GM23248 (cell line): Measurements from ENCODE around the gene CACUL1. TPM values are rescaled to one million over a fixed set of nuclear protein-coding genes. Genes with fewer than 3 reads are reported as not detected.
"Not testable (repeated sequence)": the region's sequence is repeated elsewhere in the genome, so short reads cannot be mapped to it uniquely, and the experiment has no call there.

ENCODE experiments used
- DNase-seq: peaks from one replicate; pipeline ENCODE4 v3.0.0-alpha.2; 2015
- H2AFZ ChIP-seq: fragments of 200-600 bp; sonication (generic); 2 replicates; pipeline ENCODE4 v1.6.1; 2016; ENCODE audit warnings: antibody characterized with exemption
- H3F3A ChIP-seq: fragments of 200-600 bp; sonication (generic); 2 replicates; pipeline ENCODE4 v1.6.1; 2016; ENCODE audit warnings: mild to moderate bottlenecking, antibody characterized with exemption, mixed run types; ENCODE audit not compliant: insufficient read depth
- H3K27ac ChIP-seq: fragments of 200-600 bp; sonication (generic); 2 replicates; pipeline ENCODE4 v1.5.1; 2016; ENCODE audit warnings: mild to moderate bottlenecking
- H3K27me3 ChIP-seq: fragments of 200-600 bp; sonication (generic); replicated peaks from 2 replicates; pipeline ENCODE4 v1.6.1; 2016; ENCODE audit warnings: mild to moderate bottlenecking; ENCODE audit not compliant: insufficient read depth
- H3K36me3 ChIP-seq: fragments of 200-600 bp; sonication (generic); 2 replicates; pipeline ENCODE4 v1.6.1; 2016; ENCODE audit warnings: low read depth, mild to moderate bottlenecking
- H3K4me1 ChIP-seq: fragments of 200-600 bp; sonication (generic); 2 replicates; pipeline ENCODE4 v1.6.1; 2016; ENCODE audit warnings: mild to moderate bottlenecking; ENCODE audit not compliant: insufficient read depth
- H3K4me2 ChIP-seq: fragments of 200-600 bp; sonication (generic); one replicate; pipeline ENCODE4 v1.6.1; 2016; ENCODE audit warnings: mild to moderate bottlenecking; ENCODE audit not compliant: unreplicated experiment
- H3K4me3 ChIP-seq: fragments of 200-600 bp; sonication (generic); 2 replicates; pipeline ENCODE4 v1.5.1; 2016; ENCODE audit warnings: mild to moderate bottlenecking
- H3K79me2 ChIP-seq: fragments of 200-600 bp; sonication (generic); 2 replicates; pipeline ENCODE4 v1.6.1; 2016; ENCODE audit warnings: mild to moderate bottlenecking; ENCODE audit not compliant: insufficient read depth
- H3K9ac ChIP-seq: fragments of 200-600 bp; sonication (generic); 2 replicates; pipeline ENCODE4 v1.6.1; 2016; ENCODE audit warnings: mild to moderate bottlenecking
- H3K9me2 ChIP-seq: fragments of 200-600 bp; sonication (generic); 2 replicates; pipeline ENCODE4 v1.6.1; 2016; ENCODE audit warnings: mixed run types, mild to moderate bottlenecking, moderate library complexity; ENCODE audit not compliant: insufficient read depth
- H3K9me3 ChIP-seq: fragments of 200-600 bp; sonication (generic); one replicate; pipeline ENCODE4 v1.6.1; 2017; ENCODE audit warnings: low read depth
- H4K20me1 ChIP-seq: fragments of 200-600 bp; sonication (generic); 2 replicates; pipeline ENCODE4 v1.6.0; 2016; ENCODE audit not compliant: insufficient read depth
- EZH2 ChIP-seq: fragments of 200-600 bp; sonication (generic); IDR thresholded peaks from 2 replicates; pipeline ENCODE4 v1.6.1; 2018; ENCODE audit warnings: antibody characterized with exemption, mild to moderate bottlenecking; ENCODE audit not compliant: insufficient read depth, poor library complexity, severe bottlenecking
- EZH2phosphoT487 ChIP-seq: fragments of 200-600 bp; sonication (generic); IDR thresholded peaks from 2 replicates; pipeline ENCODE4 v1.6.1; 2018; ENCODE audit warnings: antibody characterized with exemption, moderate library complexity, mild to moderate bottlenecking, low read depth; ENCODE audit not compliant: insufficient read depth
- WGBS, 2 experiments: methylation state at CpG; one replicate each; pipeline ENCODE4 v1.1.6; 2015 to 2017; ENCODE audit warnings: low lambda C conversion rate in 2 of 2, low coverage in 1 of 2; ENCODE audit errors: missing lambda C conversion rate in 2 of 2; 5-methylcytosine and 5-hydroxymethylcytosine counted together
- in situ Hi-C: fragments of 300-500 bp; cut with MboI; formaldehyde crosslinking; loops from 2 replicates; pipeline ENCODE4 v1.15.0; 2020
- polyA plus RNA-seq: library from polyadenylated mRNA; unstranded; fragments of >200 nt; fragmentation: Nextera tagmentation; extraction: Ambion mirVana; gene quantifications from 2 replicates; pipeline ENCODE4 v1.2.1, GENCODE V29; 2016
- total RNA-seq: library from RNA; depleted of rRNA; stranded (reverse); fragments of >200 nt; shearing (Covaris generic); gene quantifications from 2 replicates; pipeline ENCODE4 v1.2.3, GENCODE V29; 2014

Gene CACUL1
- total and polyA plus RNA-seq, 2 experiments from 2014 or later, result 14.8 to 27.1 TPM

- TF ChIP-seq EZH2 (no peak), EZH2phosphoT487 (no peak)
- no peak overlapping the region for H3K9ac ChIP-seq
- no peak overlapping the region for H2AFZ ChIP-seq
- no peak overlapping the region for H3K4me3 ChIP-seq
- 60 to 62% methylated on average over 7 of the region's 7 CpGs for WGBS, 2 experiments
- no peak for DNase-seq
- no peaks in the 10 kb centered on the region for H3F3A ChIP-seq
- H3K27ac ChIP-seq, result no peak overlapping the region
- no peaks in the 10 kb centered on the region for H3K36me3 ChIP-seq
- in situ Hi-C loops, result no loop called here
- no peaks in the 10 kb centered on the region for H3K79me2 ChIP-seq
- peaks cover 4% of the 10 kb centered on the region; the same call in 1 of the 2 replicates for H3K4me1 ChIP-seq
- H3K9me3 ChIP-seq, result no peaks in the 10 kb centered on the region
- H3K27me3 ChIP-seq, result peaks cover 16% of the 10 kb centered on the region
- no peak overlapping the region for H3K4me2 ChIP-seq
- no peaks in the 10 kb centered on the region for H3K9me2 ChIP-seq
- H4K20me1 ChIP-seq, result no peaks in the 10 kb centered on the region
Measured at GRCh38 chr10:118790058-118790457, 35.3 kb upstream of the CACUL1 start.

DNA sequence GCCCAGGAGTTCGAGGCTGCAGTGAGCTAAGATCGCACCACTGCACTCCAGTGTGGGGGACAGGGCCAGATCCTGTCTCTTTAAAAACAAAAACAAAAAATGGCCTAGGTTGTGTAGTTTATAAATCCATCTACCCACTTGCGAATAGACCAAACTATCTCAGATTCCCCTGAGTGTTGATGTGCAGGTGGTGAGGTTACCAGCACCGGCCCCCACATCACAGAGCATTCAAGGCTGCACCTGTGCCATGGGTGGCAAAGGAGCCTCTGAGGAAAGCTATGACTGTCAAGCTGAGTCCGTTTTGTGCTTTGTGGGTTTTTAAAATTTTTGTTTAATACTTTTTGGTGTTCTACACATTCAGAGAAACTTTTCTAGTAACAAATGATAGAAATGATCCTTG is 30.8 kb upstream of the CACUL1 start:
- Histone ChIP-seq H3K9me2 (no peaks in the 10 kb centered on the region), H2AFZ (no peak overlapping the region), H4K20me1 (no peaks in the 10 kb centered on the region), H3K9ac (no peak overlapping the region), H3K4me3 (no peak overlapping the region), H3K27ac (no peak overlapping the region), H3K4me2 (no peak overlapping the region), H3K36me3 (no peaks in the 10 kb centered on the region), H3K4me1 (no peaks in the 10 kb centered on the region), H3F3A (no peaks in the 10 kb centered on the region), H3K79me2 (no peaks in the 10 kb centered on the region), H3K27me3 (peaks cover 13% of the 10 kb centered on the region), H3K9me3 (no peaks in the 10 kb centered on the region)
- 43 to 47% methylated on average over 5 of the region's 5 CpGs for WGBS, 2 experiments
- DNase-seq, result no peak
- TF ChIP-seq EZH2, result no peak
- no peak for TF ChIP-seq EZH2phosphoT487
- in situ Hi-C loops, result no loop called here

GRCh38 chr10:118783776-118784545 is 29.2 kb upstream of the CACUL1 start:
- H3K4me2 ChIP-seq, result no peak overlapping the region
- no peak overlapping the region for H3K27ac ChIP-seq
- WGBS, 2 experiments, result 68 to 73% methylated on average over 24 of the region's 24 CpGs
- no peaks in the 10 kb centered on the region for H3F3A ChIP-seq
- 0 out of 2 replicates have a peak, but pooled peaks cover 4% of the 10 kb centered on the region for H3K27me3 ChIP-seq
- H3K36me3 ChIP-seq, result no peaks in the 10 kb centered on the region
- no peaks in the 10 kb centered on the region for H3K4me1 ChIP-seq
- no peak for TF ChIP-seq EZH2
- no peak for TF ChIP-seq EZH2phosphoT487
- no peak overlapping the region for H2AFZ ChIP-seq
- in situ Hi-C loops, result no loop called here
- no peak for DNase-seq
- no peaks in the 10 kb centered on the region for H4K20me1 ChIP-seq
- no peak overlapping the region for H3K4me3 ChIP-seq
- H3K9ac ChIP-seq, result no peak overlapping the region
- H3K79me2 ChIP-seq, result no peaks in the 10 kb centered on the region
- no peaks in the 10 kb centered on the region for H3K9me3 ChIP-seq
- no peaks in the 10 kb centered on the region for H3K9me2 ChIP-seq

DNA sequence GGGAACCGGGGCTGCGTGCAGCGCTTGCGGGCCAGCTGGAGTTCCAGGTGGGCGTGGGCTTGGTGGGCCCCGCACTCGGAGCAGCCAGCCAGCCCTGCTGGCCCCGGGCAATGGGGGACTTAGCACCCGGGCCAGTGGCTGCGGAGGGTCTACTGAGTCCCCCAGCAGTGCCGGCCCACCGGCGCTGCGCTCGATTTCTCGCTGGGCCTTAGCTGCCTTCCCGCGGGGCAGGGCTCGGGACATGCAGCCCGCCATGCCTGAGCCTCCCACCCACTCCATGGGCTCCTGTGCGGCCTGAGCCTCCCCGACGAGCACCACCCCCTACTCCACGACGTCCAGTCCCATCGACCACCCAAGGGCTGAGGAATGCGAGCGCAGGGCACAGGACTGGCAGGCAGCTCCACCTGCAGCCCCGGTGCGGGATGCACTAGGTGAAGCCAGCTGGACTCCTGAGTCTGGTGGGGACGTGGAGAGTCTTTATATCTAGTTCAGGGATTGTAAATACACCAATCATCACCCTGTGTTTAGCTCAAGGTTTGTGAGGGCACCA is 28.2 kb upstream of the CACUL1 start:
- DNase-seq, H3F3A ChIP-seq, H3K4me2 ChIP-seq, H3K27ac ChIP-seq, H4K20me1 ChIP-seq, H3K79me2 ChIP-seq, H3K9ac ChIP-seq, H3K27me3 ChIP-seq, H2AFZ ChIP-seq, H3K9me2 ChIP-seq, in situ Hi-C loops, H3K36me3 ChIP-seq, H3K4me1 ChIP-seq, H3K4me3 ChIP-seq, H3K9me3 ChIP-seq: not testable (repeated sequence)
- WGBS, 2 experiments, result 71 to 73% methylated on average over 24 to 25 of the region's 31 CpGs
